Trophoblast cell (in vitro differentiated cells and primary cell): ENCODE data around the gene CMTM2. TPM values are rescaled to one million over a fixed set of nuclear protein-coding genes. Genes with fewer than 3 reads are reported as not detected.

Source experiments
- DNase-seq, 2 donors: peaks; one replicate each; pipeline ENCODE4 v3.0.0-alpha.2; 2016
- H2AFZ ChIP-seq: 2 replicates; pipeline ENCODE4 v1.6.1; 2013; ENCODE audit warnings: low read length, moderate library complexity, mild to moderate bottlenecking; ENCODE audit not compliant: insufficient read depth, poor library complexity
- H2AK5ac ChIP-seq: 2 replicates; pipeline ENCODE4 v1.6.1; 2013; ENCODE audit warnings: mild to moderate bottlenecking, low read length
- H2BK120ac ChIP-seq: 2 replicates; pipeline ENCODE4 v1.6.1; 2013; ENCODE audit warnings: low read length, mild to moderate bottlenecking, moderate library complexity; ENCODE audit not compliant: insufficient read depth, poor library complexity
- H2BK12ac ChIP-seq: 2 replicates; pipeline ENCODE4 v1.6.1; 2013; ENCODE audit warnings: mild to moderate bottlenecking, low read length, moderate library complexity
- H2BK5ac ChIP-seq: 2 replicates; pipeline ENCODE4 v1.6.1; 2013; ENCODE audit warnings: low read length, low read depth, moderate library complexity, mild to moderate bottlenecking; ENCODE audit not compliant: poor library complexity
- H3K14ac ChIP-seq: 2 replicates; pipeline ENCODE4 v1.6.1; 2013; ENCODE audit warnings: mild to moderate bottlenecking, low read length
- H3K18ac ChIP-seq: 2 replicates; pipeline ENCODE4 v1.6.1; 2013; ENCODE audit warnings: mild to moderate bottlenecking, low read length
- H3K23ac ChIP-seq: 2 replicates; pipeline ENCODE4 v1.6.1; 2013; ENCODE audit warnings: low read length
- H3K27ac ChIP-seq: 2 replicates; pipeline ENCODE4 v1.5.1; 2013; ENCODE audit warnings: low read depth, mild to moderate bottlenecking, inconsistent platforms, low read length, moderate library complexity
- H3K27me3 ChIP-seq: 2 replicates; pipeline ENCODE4 v1.6.1; 2013; ENCODE audit warnings: inconsistent platforms, mild to moderate bottlenecking, low read length, moderate library complexity; ENCODE audit not compliant: insufficient read depth
- H3K36me3 ChIP-seq, 2 experiments: 1 replicate in 1 of 2; 2 replicates in 1 of 2; pipeline ENCODE4 v1.6.1; 2013; ENCODE audit warnings: low read length in 2 of 2, mild to moderate bottlenecking in 2 of 2, moderate library complexity in 1 of 2; ENCODE audit not compliant: insufficient read depth in 2 of 2, control insufficient read depth in 1 of 2
- H3K4ac ChIP-seq: 2 replicates; pipeline ENCODE4 v1.6.1; 2013; ENCODE audit warnings: low read depth, mild to moderate bottlenecking, low read length, moderate library complexity
- H3K4me1 ChIP-seq, 2 experiments: 1 replicate in 1 of 2; 2 replicates in 1 of 2; pipeline ENCODE4 v1.6.1; 2013; ENCODE audit warnings: low read length in 2 of 2, mild to moderate bottlenecking in 2 of 2, moderate library complexity in 1 of 2; ENCODE audit not compliant: insufficient read depth in 2 of 2, control insufficient read depth in 1 of 2
- H3K4me2 ChIP-seq: 2 replicates; pipeline ENCODE4 v1.6.1; 2013; ENCODE audit warnings: inconsistent platforms, mild to moderate bottlenecking, low read length, moderate library complexity
- H3K4me3 ChIP-seq: 2 replicates; pipeline ENCODE4 v1.5.1; 2013; ENCODE audit warnings: mild to moderate bottlenecking, low read depth, low read length, inconsistent platforms
- H3K79me1 ChIP-seq: one replicate; pipeline ENCODE4 v1.6.1; 2013; ENCODE audit warnings: low read length
- H3K79me2 ChIP-seq: 2 replicates; pipeline ENCODE4 v1.6.1; 2013; ENCODE audit warnings: low read length, mild to moderate bottlenecking; ENCODE audit not compliant: control insufficient read depth, insufficient read depth, poor library complexity
- H3K9ac ChIP-seq: 2 replicates; pipeline ENCODE4 v1.6.1; 2013; ENCODE audit warnings: mild to moderate bottlenecking, low read length
- H3K9me3 ChIP-seq: 2 replicates; pipeline ENCODE4 v1.6.1; 2013; ENCODE audit warnings: low read depth, mild to moderate bottlenecking, control low read depth, inconsistent platforms, low read length; ENCODE audit not compliant: insufficient read depth
- H4K12ac ChIP-seq: 2 replicates; pipeline ENCODE4 v1.6.1; 2013; ENCODE audit warnings: low read depth, mild to moderate bottlenecking, low read length, moderate library complexity
- H4K8ac ChIP-seq: 2 replicates; pipeline ENCODE4 v1.6.1; 2013; ENCODE audit warnings: low read depth, mild to moderate bottlenecking, low read length, moderate library complexity
- H4K91ac ChIP-seq: one replicate; pipeline ENCODE4 v1.6.1; 2013; ENCODE audit warnings: low read depth, mild to moderate bottlenecking, low read length, moderate library complexity
- WGBS: extraction: QIAGEN DNeasy Blood & Tissue Kit; methylation state at CpG from one replicate; pipeline ENCODE4 v1.1.7; 2013; ENCODE audit warnings: missing lambda C conversion rate; ENCODE audit not compliant: insufficient read length, insufficient coverage; ENCODE audit errors: extremely low coverage; 5-methylcytosine and 5-hydroxymethylcytosine counted together
- polyA plus RNA-seq: library from polyadenylated mRNA; stranded (reverse); fragments of 200-250 nt; gene quantifications from 2 replicates; pipeline ENCODE4 v1.2.3, GENCODE V29; 2013

CMTM2 gene, protein sequence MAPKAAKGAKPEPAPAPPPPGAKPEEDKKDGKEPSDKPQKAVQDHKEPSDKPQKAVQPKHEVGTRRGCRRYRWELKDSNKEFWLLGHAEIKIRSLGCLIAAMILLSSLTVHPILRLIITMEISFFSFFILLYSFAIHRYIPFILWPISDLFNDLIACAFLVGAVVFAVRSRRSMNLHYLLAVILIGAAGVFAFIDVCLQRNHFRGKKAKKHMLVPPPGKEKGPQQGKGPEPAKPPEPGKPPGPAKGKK
- polyA plus RNA-seq: not detected in 2 replicates

DNA sequence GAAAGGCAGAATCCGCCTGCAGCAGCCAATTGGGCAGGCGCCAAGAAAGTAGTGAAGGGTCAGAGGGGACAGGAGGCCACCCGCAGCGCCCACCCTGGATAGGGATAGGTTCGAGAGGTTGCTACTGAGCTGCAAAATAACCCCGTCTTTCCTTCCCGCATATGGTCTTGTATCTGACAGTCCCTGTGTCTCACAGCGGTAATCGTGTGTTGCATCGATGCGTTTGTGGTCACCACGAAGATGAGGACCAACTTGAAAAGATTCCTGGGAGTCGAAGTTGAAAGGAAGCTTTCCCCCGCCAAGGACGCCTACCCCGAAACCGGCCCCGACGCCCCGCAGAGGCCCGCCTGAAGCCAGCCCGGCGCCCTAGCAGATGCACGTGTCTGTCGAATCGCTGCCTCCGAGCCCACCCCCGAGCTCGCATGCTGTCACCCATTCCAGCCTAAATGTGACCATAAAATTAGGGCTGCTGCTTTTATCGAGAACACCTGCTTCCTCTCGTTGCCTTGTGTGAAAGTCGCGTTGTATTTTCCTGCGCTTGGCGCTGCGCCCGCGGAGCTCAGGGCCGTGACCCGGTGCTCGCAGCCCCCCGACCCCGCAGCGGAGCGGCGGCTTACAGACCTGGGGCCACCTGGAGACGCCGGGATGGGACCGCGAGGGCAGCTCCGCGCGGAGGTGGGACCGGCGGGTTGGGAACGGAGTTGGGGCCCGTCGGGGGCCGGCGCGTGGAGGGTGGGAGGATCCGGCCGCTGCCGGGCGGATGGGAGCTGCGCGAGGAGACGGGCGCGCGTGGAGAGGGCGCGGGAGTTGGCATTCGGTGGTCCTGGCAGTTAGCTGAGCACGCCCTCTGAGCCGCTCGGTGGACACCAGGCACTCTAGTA, at the start of gene CMTM2:
TSS of gene CMTM2 (plus strand) at position 813 of the 881 bp plus-strand sequence. CDS start 145 bp downstream, outside the sequence.
- Histone ChIP-seq H3K4me1 (peaks cover 4 to 5% of the 10 kb centered on the region in 2 experiments), H3K4me2 (no peak within 1 kb of the TSS), H3K27ac (no peak within 1 kb of the TSS), H2AK5ac (no peak within 1 kb of the TSS), H2AFZ (no peak within 1 kb of the TSS), H3K27me3 (peaks cover 2% of the 10 kb centered on the region), H3K9me3 (no peaks in the 10 kb centered on the region), H3K4ac (no peak within 1 kb of the TSS), H2BK12ac (no peak within 1 kb of the TSS), H3K18ac (no peak within 1 kb of the TSS), H4K91ac (no peak within 1 kb of the TSS), H3K14ac (no peak within 1 kb of the TSS), H3K79me2 (no peaks in the 10 kb centered on the region), H3K9ac (no peak within 1 kb of the TSS), H3K79me1 (no peaks in the 10 kb centered on the region), H4K12ac (no peak within 1 kb of the TSS), H4K8ac (no peak within 1 kb of the TSS), H2BK5ac (no peak within 1 kb of the TSS), H3K4me3 (no peak within 1 kb of the TSS), H3K36me3 (no peaks in the 10 kb centered on the region), H2BK120ac (no peak within 1 kb of the TSS), H3K23ac (no peak within 1 kb of the TSS)
- no peak for DNase-seq
- WGBS: no CpG with 5 or more reads among the region's 77 CpGs

DNA sequence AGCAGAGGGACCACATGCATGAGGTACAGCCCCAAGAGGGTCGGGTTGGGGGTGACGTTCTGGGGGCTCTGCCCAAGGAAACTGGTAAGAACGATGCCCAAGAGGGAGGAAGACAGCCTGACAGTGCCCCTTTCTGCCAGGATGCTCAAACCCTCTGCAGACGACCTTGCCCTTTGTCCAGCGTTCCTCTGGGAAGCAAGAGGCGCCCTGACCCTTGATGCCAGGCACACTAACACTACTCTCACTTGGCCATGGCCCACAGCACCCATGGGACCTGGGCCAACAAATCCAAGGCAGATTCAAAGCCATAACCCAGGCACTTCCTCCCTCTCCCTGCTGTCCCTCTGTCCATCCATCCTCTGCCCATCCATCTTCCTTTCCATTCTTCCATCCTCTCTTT, 49.8 kb upstream of the CMTM2 start:
- no peaks in the 10 kb centered on the region for H3K79me2 ChIP-seq
- H2AK5ac ChIP-seq: no peak overlapping the region
- no peak overlapping the region for H2AFZ ChIP-seq
- no peak overlapping the region for H4K91ac ChIP-seq
- no peak overlapping the region for H2BK12ac ChIP-seq
- H3K36me3 ChIP-seq: peaks cover 6 to 11% of the 10 kb centered on the region in 2 experiments
- no peak overlapping the region for H3K4me2 ChIP-seq
- no peak for DNase-seq
- peaks cover 2% of the 10 kb centered on the region for H3K79me1 ChIP-seq
- no peak overlapping the region for H3K18ac ChIP-seq
- no peak overlapping the region for H4K12ac ChIP-seq
- WGBS: no CpG with 5 or more reads among the region's 6 CpGs
- H4K8ac ChIP-seq: no peak overlapping the region
- H3K9me3 ChIP-seq: no peaks in the 10 kb centered on the region
- H3K27me3 ChIP-seq: no peaks in the 10 kb centered on the region
- H3K4ac ChIP-seq: no peak overlapping the region
- H3K4me1 ChIP-seq: no peaks in the 10 kb centered on the region
- H3K14ac ChIP-seq: no peak overlapping the region
- H3K27ac ChIP-seq: no peak overlapping the region
- no peak overlapping the region for H3K9ac ChIP-seq
- H2BK120ac ChIP-seq: no peak overlapping the region
- no peak overlapping the region for H3K4me3 ChIP-seq
- no peak overlapping the region for H3K23ac ChIP-seq
- no peak overlapping the region for H2BK5ac ChIP-seq

DNA sequence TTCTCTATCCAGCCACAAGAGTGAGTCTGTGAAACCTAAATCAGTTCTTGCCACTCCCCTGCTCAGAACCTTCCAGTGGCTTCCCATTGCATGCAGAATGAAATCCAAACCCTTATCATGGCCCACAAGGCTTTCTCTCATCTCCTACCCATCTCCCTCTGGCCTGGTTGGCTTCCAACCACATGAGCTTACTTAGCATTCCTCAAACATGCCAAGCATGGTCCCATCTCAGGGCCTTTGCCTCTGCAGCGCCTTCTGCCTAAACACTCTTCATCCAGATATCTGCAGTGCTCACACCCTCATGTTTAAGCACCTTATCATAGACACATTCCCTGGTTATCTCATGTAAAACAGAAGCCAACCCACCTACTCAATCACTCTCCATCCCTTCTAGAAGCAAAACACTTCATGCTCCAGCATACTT, 44.9 kb upstream of the CMTM2 start:
- no peak overlapping the region for H3K4me2 ChIP-seq
- H3K27ac ChIP-seq: no peak overlapping the region
- H2BK120ac ChIP-seq: no peak overlapping the region
- H3K79me2 ChIP-seq: no peaks in the 10 kb centered on the region
- no peak overlapping the region for H2AFZ ChIP-seq
- H3K18ac ChIP-seq: no peak overlapping the region
- no CpG with 5 or more reads among the region's 1 CpG for WGBS
- H3K4me3 ChIP-seq: no peak overlapping the region
- no peak overlapping the region for H3K14ac ChIP-seq
- H3K9ac ChIP-seq: no peak overlapping the region
- H4K8ac ChIP-seq: no peak overlapping the region
- no peak overlapping the region for H2AK5ac ChIP-seq
- H3K27me3 ChIP-seq: no peaks in the 10 kb centered on the region
- H4K91ac ChIP-seq: no peak overlapping the region
- peak; percentile 71 to 79 for DNase-seq
- no peak overlapping the region for H2BK5ac ChIP-seq
- no peak overlapping the region for H4K12ac ChIP-seq
- H2BK12ac ChIP-seq: no peak overlapping the region
- H3K36me3 ChIP-seq: peaks cover 5 to 8% of the 10 kb centered on the region in 2 experiments
- H3K4ac ChIP-seq: no peak overlapping the region
- H3K4me1 ChIP-seq: no peaks in the 10 kb centered on the region
- no peak overlapping the region for H3K23ac ChIP-seq
- no peaks in the 10 kb centered on the region for H3K79me1 ChIP-seq
- no peaks in the 10 kb centered on the region for H3K9me3 ChIP-seq

DNA sequence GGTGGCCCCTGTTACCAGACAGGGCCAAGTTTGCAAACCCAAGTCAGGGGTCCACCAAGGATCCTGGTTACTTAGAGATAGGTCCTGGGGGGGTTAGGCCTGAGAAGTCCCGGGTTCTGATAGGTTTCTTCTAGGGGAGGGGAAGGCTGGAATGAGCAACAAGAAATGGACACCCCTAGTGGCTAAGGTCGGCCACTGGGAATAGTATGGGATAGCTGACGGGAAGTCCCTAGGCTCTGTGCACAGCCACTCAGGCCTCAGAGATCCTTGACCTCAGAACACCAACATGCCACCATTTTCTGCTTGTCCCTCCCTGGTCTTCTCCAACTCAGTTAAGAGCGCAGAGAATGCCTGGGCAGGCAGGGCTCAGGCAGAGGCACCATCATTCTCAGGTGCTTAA, 42.7 kb upstream of the CMTM2 start:
- Histone ChIP-seq H3K14ac (no peak overlapping the region), H3K4ac (no peak overlapping the region), H3K36me3 (peaks cover 2 to 3% of the 10 kb centered on the region in 2 experiments), H2AFZ (no peak overlapping the region), H3K4me1 (peaks cover 0 to 2% of the 10 kb centered on the region in 2 experiments), H3K79me2 (no peaks in the 10 kb centered on the region), H2BK12ac (no peak overlapping the region), H3K4me3 (no peak overlapping the region), H3K79me1 (no peaks in the 10 kb centered on the region), H4K8ac (no peak overlapping the region), H3K9me3 (no peaks in the 10 kb centered on the region), H2AK5ac (no peak overlapping the region), H3K18ac (no peak overlapping the region), H3K4me2 (no peak overlapping the region), H3K27me3 (no peaks in the 10 kb centered on the region), H4K12ac (no peak overlapping the region), H2BK120ac (no peak overlapping the region), H2BK5ac (no peak overlapping the region), H3K9ac (no peak overlapping the region), H3K27ac (no peak overlapping the region), H4K91ac (no peak overlapping the region), H3K23ac (no peak overlapping the region)
- DNase-seq: no peak
- no CpG with 5 or more reads among the region's 4 CpGs for WGBS
